Astrocyte (in vitro differentiated cells and primary cell): ENCODE measurements around the gene NTSR1. TPM values are rescaled to one million over a fixed set of nuclear protein-coding genes. Genes with fewer than 3 reads are reported as not detected.

Experiments
- DNase-seq: peaks from one replicate; pipeline ENCODE4 v3.0.0-alpha.2; 2010; ENCODE audit warnings: low read depth
- FAIRE-seq: peaks from 2 replicates; lab custom pipeline; 2011; peaks lifted over from hg19 to GRCh38; lab: Jason Lieb, UNC
- H2AFZ ChIP-seq: 2 replicates; pipeline ENCODE4 v1.6.0; 2012; ENCODE audit warnings: low read depth, low read length, inconsistent platforms
- H3K27ac ChIP-seq: 2 replicates; pipeline ENCODE4 v1.5.1; 2011; ENCODE audit warnings: low read depth, low read length, inconsistent platforms
- H3K27me3 ChIP-seq: 2 replicates; pipeline ENCODE4 v1.6.0; 2011; ENCODE audit warnings: low read length, inconsistent platforms; ENCODE audit not compliant: insufficient read depth
- H3K36me3 ChIP-seq: 2 replicates; pipeline ENCODE4 v1.5.1; 2011; ENCODE audit warnings: low read length, inconsistent platforms; ENCODE audit not compliant: insufficient read depth
- H3K4me1 ChIP-seq: 2 replicates; pipeline ENCODE4 v1.5.1; 2011; ENCODE audit warnings: low read length, inconsistent platforms; ENCODE audit not compliant: insufficient read depth
- H3K4me2 ChIP-seq: 2 replicates; pipeline ENCODE4 v1.6.0; 2012; ENCODE audit warnings: low read length, inconsistent platforms
- H3K4me3 ChIP-seq: 2 replicates; pipeline ENCODE4 v1.5.1; 2011; ENCODE audit warnings: low read depth, mild to moderate bottlenecking, low read length, inconsistent platforms; ENCODE audit not compliant: insufficient read depth
- H3K79me2 ChIP-seq: 2 replicates; pipeline ENCODE4 v1.6.0; 2012; ENCODE audit warnings: mild to moderate bottlenecking, low read length, inconsistent platforms; ENCODE audit not compliant: insufficient read depth
- H3K9ac ChIP-seq: 2 replicates; pipeline ENCODE4 v1.6.0; 2012; ENCODE audit warnings: mild to moderate bottlenecking, low read length, inconsistent platforms
- H3K9me3 ChIP-seq: 2 replicates; pipeline ENCODE4 v1.5.1; 2012; ENCODE audit warnings: low read depth, mild to moderate bottlenecking, low read length, inconsistent platforms; ENCODE audit not compliant: insufficient read depth
- H4K20me1 ChIP-seq: 2 replicates; pipeline ENCODE4 v1.6.0; 2012; ENCODE audit warnings: low read length, inconsistent platforms; ENCODE audit not compliant: insufficient read depth
- H3K27ac Mint-ChIP-seq: one replicate; pipeline ENCODE4 v1.8.0; 2021; ENCODE audit warnings: mild to moderate bottlenecking, mixed read lengths; ENCODE audit not compliant: unreplicated experiment
- H3K27me3 Mint-ChIP-seq: one replicate; pipeline ENCODE4 v1.8.0; 2021; ENCODE audit warnings: low read depth, mixed read lengths; ENCODE audit not compliant: unreplicated experiment
- H3K36me3 Mint-ChIP-seq: one replicate; pipeline ENCODE4 v1.8.0; 2021; ENCODE audit warnings: low read depth, mixed read lengths; ENCODE audit not compliant: unreplicated experiment
- H3K4me1 Mint-ChIP-seq: one replicate; pipeline ENCODE4 v1.8.0; 2021; ENCODE audit warnings: low read depth, mixed read lengths; ENCODE audit not compliant: unreplicated experiment
- H3K4me3 Mint-ChIP-seq: one replicate; pipeline ENCODE4 v1.8.0; 2021; ENCODE audit warnings: mild to moderate bottlenecking, moderate library complexity, mixed read lengths; ENCODE audit not compliant: unreplicated experiment
- H3K9me3 Mint-ChIP-seq: one replicate; pipeline ENCODE4 v1.8.0; 2021; ENCODE audit warnings: mild to moderate bottlenecking, mixed read lengths; ENCODE audit not compliant: unreplicated experiment
- CTCF ChIP-seq: IDR thresholded peaks from 2 replicates; pipeline ENCODE4 v1.5.1; 2011; ENCODE audit warnings: low read depth, mild to moderate bottlenecking, inconsistent platforms, low read length, moderate library complexity; ENCODE audit not compliant: insufficient read depth
- EZH2 ChIP-seq: IDR thresholded peaks from 2 replicates; pipeline ENCODE4 v1.6.1; 2012; ENCODE audit warnings: mild to moderate bottlenecking, low read length, inconsistent platforms; ENCODE audit not compliant: insufficient read depth
- total RNA-seq: library from RNA; stranded (reverse); gene quantifications from 2 replicates; pipeline ENCODE4 v1.2.1, GENCODE V29; 2021

NTSR1 gene
- total RNA-seq, 1 donor from 2014 or later: 0.16 TPM

GRCh38 chr20:62773845-62774714 is 65.4 kb downstream of the NTSR1 start:
- FAIRE-seq (no peak), DNase-seq (no peak)
- peaks cover 29% of the 10 kb centered on the region for H3K27me3 Mint-ChIP-seq
- no peaks in the 10 kb centered on the region for H4K20me1 ChIP-seq
- H3K4me3 ChIP-seq: no peak overlapping the region
- H3K4me2 ChIP-seq: no peak overlapping the region
- TF ChIP-seq CTCF (no peak), EZH2 (no peak)
- H3K4me1 Mint-ChIP-seq: no peaks in the 10 kb centered on the region
- no peak overlapping the region for H3K9ac ChIP-seq
- H3K36me3 Mint-ChIP-seq: no peaks in the 10 kb centered on the region
- no peak overlapping the region for H3K27ac ChIP-seq
- H3K36me3 ChIP-seq: no peaks in the 10 kb centered on the region
- H3K9me3 Mint-ChIP-seq: no peaks in the 10 kb centered on the region
- peaks cover 11% of the 10 kb centered on the region for H3K4me1 ChIP-seq
- no peak overlapping the region for H3K27ac Mint-ChIP-seq
- no peak overlapping the region for H2AFZ ChIP-seq
- H3K79me2 ChIP-seq: no peaks in the 10 kb centered on the region
- no peak overlapping the region for H3K4me3 Mint-ChIP-seq
- peaks cover 11% of the 10 kb centered on the region for H3K27me3 ChIP-seq
- no peaks in the 10 kb centered on the region for H3K9me3 ChIP-seq

- TF ChIP-seq EZH2: no peak
- no peak for TF ChIP-seq CTCF
- Mint-ChIP-seq H3K27me3 (peaks cover 27% of the 10 kb centered on the region), H3K4me1 (no peaks in the 10 kb centered on the region), H3K27ac (no peak overlapping the region), H3K9me3 (no peaks in the 10 kb centered on the region), H3K4me3 (no peak overlapping the region), H3K36me3 (no peaks in the 10 kb centered on the region)
- FAIRE-seq (no peak), DNase-seq (no peak)
- Histone ChIP-seq H2AFZ (no peak overlapping the region), H3K4me3 (no peak overlapping the region), H3K4me1 (peaks cover 10% of the 10 kb centered on the region), H3K4me2 (no peak overlapping the region), H3K9ac (no peak overlapping the region), H3K27me3 (peaks cover 11% of the 10 kb centered on the region), H3K79me2 (no peaks in the 10 kb centered on the region), H4K20me1 (no peaks in the 10 kb centered on the region), H3K9me3 (no peaks in the 10 kb centered on the region), H3K27ac (no peak overlapping the region), H3K36me3 (no peaks in the 10 kb centered on the region)
These were observed 66.1 kb downstream of the NTSR1 start for GRCh38 chr20:62774762-62775161.

GRCh38 chr20:62775206-62775605 is 66.6 kb downstream of the NTSR1 start:
- DNase-seq (no peak), FAIRE-seq (no peak)
- no peak for TF ChIP-seq CTCF
- TF ChIP-seq EZH2: no peak
- H3K27ac ChIP-seq: no peak overlapping the region
- H3K36me3 ChIP-seq: no peaks in the 10 kb centered on the region
- H3K4me1 ChIP-seq: peaks cover 10% of the 10 kb centered on the region
- H3K79me2 ChIP-seq: no peaks in the 10 kb centered on the region
- no peak overlapping the region for H2AFZ ChIP-seq
- H3K9me3 ChIP-seq: no peaks in the 10 kb centered on the region
- Mint-ChIP-seq H3K27me3 (peaks cover 27% of the 10 kb centered on the region), H3K9me3 (no peaks in the 10 kb centered on the region), H3K4me3 (no peak overlapping the region), H3K27ac (no peak overlapping the region), H3K36me3 (no peaks in the 10 kb centered on the region), H3K4me1 (no peaks in the 10 kb centered on the region)
- no peaks in the 10 kb centered on the region for H4K20me1 ChIP-seq
- H3K4me3 ChIP-seq: no peak overlapping the region
- no peak overlapping the region for H3K4me2 ChIP-seq
- no peak overlapping the region for H3K9ac ChIP-seq
- peaks cover 11% of the 10 kb centered on the region for H3K27me3 ChIP-seq
